Thymus (tissue), 11 donors: ENCODE data around the gene VOPP1. TPM values are rescaled to one million over a fixed set of nuclear protein-coding genes. Genes with fewer than 3 reads are reported as not detected.
A peak's percentile ranks its signal among the peaks of the same experiment; 100 is the strongest.

Experiments used
- DNase-seq, 9 donors: peaks; one replicate each; pipeline ENCODE4 v3.0.0-alpha.2; 2013; ENCODE audit warnings: low spot score in 9 of 9, low read depth in 6 of 9, missing footprints in 1 of 9
- H3K27ac ChIP-seq, 2 donors: one replicate each; pipeline ENCODE4 v1.5.1; 2013; ENCODE audit warnings: control low read depth in 1 of 2, low read depth in 1 of 2, low read length in 1 of 2, mild to moderate bottlenecking in 1 of 2, moderate library complexity in 1 of 2
- H3K27me3 ChIP-seq, 2 donors: one replicate each; pipeline ENCODE4 v1.5.1; 2013; ENCODE audit warnings: low read length in 1 of 2; ENCODE audit not compliant: control insufficient read depth in 2 of 2, insufficient read depth in 1 of 2
- H3K36me3 ChIP-seq, 2 donors: one replicate each; pipeline ENCODE4 v1.5.1; 2013; ENCODE audit warnings: low read length in 1 of 2, mild to moderate bottlenecking in 1 of 2, moderate library complexity in 1 of 2; ENCODE audit not compliant: control insufficient read depth in 2 of 2, insufficient read depth in 2 of 2
- H3K4me1 ChIP-seq, 2 donors: one replicate each; pipeline ENCODE4 v1.5.1; 2013; ENCODE audit warnings: low read length in 2 of 2; ENCODE audit not compliant: control insufficient read depth in 2 of 2, insufficient read depth in 2 of 2
- H3K4me3 ChIP-seq, 2 donors: one replicate each; pipeline ENCODE4 v1.5.1; 2013; ENCODE audit warnings: low read length in 2 of 2, control low read depth in 1 of 2, mild to moderate bottlenecking in 1 of 2
- H3K9me3 ChIP-seq, 2 donors: one replicate each; pipeline ENCODE4 v1.5.1; 2013; ENCODE audit warnings: low read length in 1 of 2, mild to moderate bottlenecking in 1 of 2; ENCODE audit not compliant: control insufficient read depth in 2 of 2, insufficient read depth in 1 of 2
- WGBS: extraction: QIAGEN DNeasy Blood & Tissue Kit; methylation state at CpG from one replicate; pipeline ENCODE4 v1.1.7; 2013; 5-methylcytosine and 5-hydroxymethylcytosine counted together
- polyA plus RNA-seq: library from polyadenylated mRNA; stranded (reverse); fragments of 200-250 nt; gene quantifications from one replicate; pipeline ENCODE4 v1.2.3, GENCODE V29; 2013
- total RNA-seq: library from RNA; stranded (reverse); fragments of 120-200 nt; gene quantifications from one replicate; pipeline ENCODE4 v1.2.4, GENCODE V29; 2013
- donor health status: healthy.

The VOPP1 gene
- total and polyA plus RNA-seq, 2 donors: 61.9 to 91.6 TPM

GRCh38 chr7:55488216-55488615 is 84.1 kb downstream of the VOPP1 start:
- no peak for DNase-seq
- peaks cover 23 to 66% of the 10 kb centered on the region in 2 donors for H3K4me1 ChIP-seq
- 71% methylated on average over 6 of the region's 6 CpGs for WGBS
- H3K9me3 ChIP-seq: no peaks in the 10 kb centered on the region
- no peaks in the 10 kb centered on the region for H3K27me3 ChIP-seq
- H3K36me3 ChIP-seq: peaks cover 62 to 86% of the 10 kb centered on the region in 2 donors
- H3K4me3 ChIP-seq: no peak overlapping the region
- peak overlapping the region in 1 of 2 donors; percentile 45 for H3K27ac ChIP-seq

GRCh38 chr7:55486991-55487390 is 85.3 kb downstream of the VOPP1 start:
- DNase-seq: no peak
- H3K27ac ChIP-seq: no peak overlapping the region
- no peaks in the 10 kb centered on the region for H3K9me3 ChIP-seq
- no peak overlapping the region for H3K4me3 ChIP-seq
- peaks cover 26 to 73% of the 10 kb centered on the region in 2 donors for H3K4me1 ChIP-seq
- H3K27me3 ChIP-seq: no peaks in the 10 kb centered on the region
- H3K36me3 ChIP-seq: peaks cover 57 to 80% of the 10 kb centered on the region in 2 donors
- WGBS: 99% methylated on average over 7 of the region's 7 CpGs

- Histone ChIP-seq H3K36me3 (peaks cover 52 to 78% of the 10 kb centered on the region in 2 donors), H3K27ac (no peak overlapping the region), H3K4me3 (no peak overlapping the region), H3K9me3 (no peaks in the 10 kb centered on the region), H3K4me1 (peaks cover 26 to 75% of the 10 kb centered on the region in 2 donors), H3K27me3 (no peaks in the 10 kb centered on the region)
- DNase-seq: no peak
- over 99% methylated on average over 5 of the region's 5 CpGs for WGBS
Measured at GRCh38 chr7:55486192-55486590, 86.1 kb downstream of the VOPP1 start.

GRCh38 chr7:55485501-55486191 is 86.7 kb downstream of the VOPP1 start:
- no peaks in the 10 kb centered on the region for H3K9me3 ChIP-seq
- H3K36me3 ChIP-seq: peaks cover 56 to 79% of the 10 kb centered on the region in 2 donors
- no peaks in the 10 kb centered on the region for H3K27me3 ChIP-seq
- H3K4me1 ChIP-seq: peaks cover 26 to 77% of the 10 kb centered on the region in 2 donors
- WGBS: 98% methylated on average over 28 of the region's 28 CpGs
- H3K27ac ChIP-seq: peak overlapping the region in 1 of 2 donors; percentile 88
- DNase-seq: no peak
- H3K4me3 ChIP-seq: no peak overlapping the region

GRCh38 chr7:55484834-55485233 is 87.5 kb downstream of the VOPP1 start:
- Histone ChIP-seq H3K27me3 (no peaks in the 10 kb centered on the region), H3K4me3 (no peak overlapping the region), H3K9me3 (no peaks in the 10 kb centered on the region), H3K4me1 (peaks cover 21 to 69% of the 10 kb centered on the region in 2 donors), H3K27ac (peak overlapping the region in 1 of 2 donors; percentile 88), H3K36me3 (peaks cover 49 to 74% of the 10 kb centered on the region in 2 donors)
- WGBS: 94% methylated on average over 6 of the region's 6 CpGs
- no peak for DNase-seq

GRCh38 chr7:55484241-55484640 is 88.1 kb downstream of the VOPP1 start:
- Histone ChIP-seq H3K4me3 (no peak overlapping the region), H3K4me1 (peaks cover 21 to 63% of the 10 kb centered on the region in 2 donors), H3K9me3 (no peaks in the 10 kb centered on the region), H3K27me3 (no peaks in the 10 kb centered on the region), H3K36me3 (peaks cover 43 to 68% of the 10 kb centered on the region in 2 donors), H3K27ac (peak overlapping the region; percentile 37 to 88)
- peak in 3 of 9 donors; percentile 51 to 76 (median 59) for DNase-seq
- WGBS: 64% methylated on average over 5 of the region's 5 CpGs

- peaks cover 26 to 59% of the 10 kb centered on the region in 2 donors for H3K4me1 ChIP-seq
- H3K4me3 ChIP-seq: no peak overlapping the region
- no peak overlapping the region for H3K27ac ChIP-seq
- peaks cover 34 to 60% of the 10 kb centered on the region in 2 donors for H3K36me3 ChIP-seq
- no peaks in the 10 kb centered on the region for H3K27me3 ChIP-seq
- no peak for DNase-seq
- no peaks in the 10 kb centered on the region for H3K9me3 ChIP-seq
- WGBS: over 99% methylated on average over 6 of the region's 6 CpGs
Measured at GRCh38 chr7:55483046-55483445, 89.3 kb downstream of the VOPP1 start.

- no peak for DNase-seq
- WGBS: 98% methylated on average over 2 of the region's 2 CpGs
- H3K36me3 ChIP-seq: peaks cover 37 to 60% of the 10 kb centered on the region in 2 donors
- H3K9me3 ChIP-seq: peaks cover 0 to 6% of the 10 kb centered on the region in 2 donors
- H3K4me3 ChIP-seq: no peak overlapping the region
- no peak overlapping the region for H3K27ac ChIP-seq
- no peaks in the 10 kb centered on the region for H3K27me3 ChIP-seq
- peaks cover 38 to 72% of the 10 kb centered on the region in 2 donors for H3K4me1 ChIP-seq
Measured at GRCh38 chr7:55481155-55481554, 91.1 kb downstream of the VOPP1 start.

GRCh38 chr7:55478700-55479099 is 93.6 kb downstream of the VOPP1 start:
- WGBS: 96% methylated on average over 6 of the region's 6 CpGs
- peaks cover 27 to 44% of the 10 kb centered on the region in 2 donors for H3K36me3 ChIP-seq
- no peak for DNase-seq

More at GRCh38 chr7:55478700-55479099, 93.6 kb downstream of the VOPP1 start:
- H3K4me3 ChIP-seq: no peak overlapping the region
- H3K9me3 ChIP-seq: peaks cover 0 to 6% of the 10 kb centered on the region in 2 donors
- H3K4me1 ChIP-seq: peaks cover 45 to 73% of the 10 kb centered on the region in 2 donors
- no peak overlapping the region for H3K27ac ChIP-seq
- H3K27me3 ChIP-seq: no peaks in the 10 kb centered on the region
